Measurements from ENCODE around the gene LIMS1. TPM values are rescaled to one million over a fixed set of nuclear protein-coding genes. Genes with fewer than 3 reads are reported as not detected.
A peak's percentile ranks its signal among the peaks of the same experiment; 100 is the strongest.
"Not testable (repeated sequence)": the region's sequence is repeated elsewhere in the genome, so short reads cannot be mapped to it uniquely, and the experiment has no call there.

LIMS1 gene
- total RNA-seq, 2 donors from 2014 or later, result 141 to 233 TPM

GRCh38 chr2:108688818-108689756, 154.8 kb downstream of the LIMS1 start:
- not testable (repeated sequence) for H3K36me3 Mint-ChIP-seq (ENCODE audit: low read depth); H3K27ac Mint-ChIP-seq; H3K4me1 Mint-ChIP-seq

GRCh38 chr2:108690001-108690400, 155.7 kb downstream of the LIMS1 start:
- not testable (repeated sequence) for H3K4me1 Mint-ChIP-seq; H3K27ac Mint-ChIP-seq; H3K27me3 Mint-ChIP-seq; H3K36me3 Mint-ChIP-seq (ENCODE audit: low read depth); H3K9me3 ChIP-seq (ENCODE audit: control insufficient read depth, low read length, poor library complexity, severe bottlenecking); H3K4me3 Mint-ChIP-seq; DNase-seq
- ATAC-seq, result peak; percentile 68

More at GRCh38 chr2:108688818-108689756, 154.8 kb downstream of the LIMS1 start:
- H3K27me3 Mint-ChIP-seq; ATAC-seq; DNase-seq; H3K9me3 ChIP-seq (ENCODE audit: control insufficient read depth, low read length, poor library complexity, severe bottlenecking); H3K4me3 Mint-ChIP-seq: not testable (repeated sequence)

- H3K27me3 Mint-ChIP-seq, result no peaks in the 10 kb centered on the region
- no peak overlapping the region for H3K27ac Mint-ChIP-seq
- no peaks in the 10 kb centered on the region for H3K36me3 Mint-ChIP-seq (ENCODE audit: low read depth)
- no peaks in the 10 kb centered on the region for H3K9me3 ChIP-seq (ENCODE audit: control insufficient read depth, low read length, poor library complexity, severe bottlenecking)
- no peak for ATAC-seq
- no peak for DNase-seq
- no peak overlapping the region for H3K4me3 Mint-ChIP-seq
- H3K4me1 Mint-ChIP-seq, result no peaks in the 10 kb centered on the region
Observed at GRCh38 chr2:108691447-108691846, 157.2 kb downstream of the LIMS1 start.

GRCh38 chr2:108701208-108701607, 166.9 kb downstream of the LIMS1 start:
- Mint-ChIP-seq H3K27ac (no peak overlapping the region), H3K36me3 (ENCODE audit: low read depth) (no peaks in the 10 kb centered on the region), H3K27me3 (no peaks in the 10 kb centered on the region), H3K4me3 (no peak overlapping the region), H3K4me1 (no peaks in the 10 kb centered on the region)
- H3K9me3 ChIP-seq (ENCODE audit: control insufficient read depth, low read length, poor library complexity, severe bottlenecking), result no peaks in the 10 kb centered on the region
- DNase-seq (no peak), ATAC-seq (no peak)

- no peak overlapping the region for H3K4me3 Mint-ChIP-seq
- DNase-seq (no peak), ATAC-seq (no peak)
- no peaks in the 10 kb centered on the region for H3K4me1 Mint-ChIP-seq
- H3K27me3 Mint-ChIP-seq, result no peaks in the 10 kb centered on the region
- H3K36me3 Mint-ChIP-seq (ENCODE audit: low read depth), result no peaks in the 10 kb centered on the region
- H3K9me3 ChIP-seq (ENCODE audit: control insufficient read depth, low read length, poor library complexity, severe bottlenecking), result no peaks in the 10 kb centered on the region
- no peak overlapping the region for H3K27ac Mint-ChIP-seq
Observed at GRCh38 chr2:108701806-108702205, 167.5 kb downstream of the LIMS1 start.

- Mint-ChIP-seq H3K4me3 (no peak overlapping the region), H3K4me1 (no peaks in the 10 kb centered on the region), H3K27ac (no peak overlapping the region), H3K36me3 (ENCODE audit: low read depth) (no peaks in the 10 kb centered on the region), H3K27me3 (no peaks in the 10 kb centered on the region)
- ATAC-seq (no peak), DNase-seq (no peak)
- H3K9me3 ChIP-seq (ENCODE audit: control insufficient read depth, low read length, poor library complexity, severe bottlenecking), result no peaks in the 10 kb centered on the region
Observed at GRCh38 chr2:108704871-108705270, 170.6 kb downstream of the LIMS1 start.

GRCh38 chr2:108707300-108707699, 173.0 kb downstream of the LIMS1 start:
- no peak overlapping the region for H3K4me3 Mint-ChIP-seq
- no peaks in the 10 kb centered on the region for H3K27me3 Mint-ChIP-seq
- H3K36me3 Mint-ChIP-seq (ENCODE audit: low read depth), result no peaks in the 10 kb centered on the region
- no peak for ATAC-seq
- no peak overlapping the region for H3K27ac Mint-ChIP-seq
- DNase-seq, result no peak
- H3K4me1 Mint-ChIP-seq, result no peaks in the 10 kb centered on the region
- no peaks in the 10 kb centered on the region for H3K9me3 ChIP-seq (ENCODE audit: control insufficient read depth, low read length, poor library complexity, severe bottlenecking)

- H3K27ac Mint-ChIP-seq, result not testable (repeated sequence)
Observed at GRCh38 chr2:108716971-108717370, 182.7 kb downstream of the LIMS1 start.

GRCh38 chr2:108719149-108720044, 185.1 kb downstream of the LIMS1 start, which contains the start of gene RANBP2:
TSS of gene RANBP2 (plus strand) at chr2:108719482. CDS start at chr2:108719607, 125 bp downstream.
- H3K36me3 Mint-ChIP-seq (ENCODE audit: low read depth), result no peaks in the 10 kb centered on the region
- H3K4me1 Mint-ChIP-seq, result peaks cover 17% of the 10 kb centered on the region
- H3K9me3 ChIP-seq (ENCODE audit: control insufficient read depth, low read length, poor library complexity, severe bottlenecking), result no peaks in the 10 kb centered on the region
- peak within 1 kb of the TSS; percentile 96 for H3K4me3 Mint-ChIP-seq
- peak; percentile 93 for ATAC-seq
- DNase-seq, result peak; percentile 85 to 87 (median 87)
- no peaks in the 10 kb centered on the region for H3K27me3 Mint-ChIP-seq
- peak within 1 kb of the TSS; percentile 98 for H3K27ac Mint-ChIP-seq

More at GRCh38 chr2:108716971-108717370, 182.7 kb downstream of the LIMS1 start:
- ATAC-seq; H3K9me3 ChIP-seq (ENCODE audit: control insufficient read depth, low read length, poor library complexity, severe bottlenecking); H3K4me3 Mint-ChIP-seq; DNase-seq; H3K4me1 Mint-ChIP-seq; H3K36me3 Mint-ChIP-seq (ENCODE audit: low read depth); H3K27me3 Mint-ChIP-seq: not testable (repeated sequence)

- not testable (repeated sequence) for ATAC-seq; DNase-seq; H3K36me3 Mint-ChIP-seq (ENCODE audit: low read depth); H3K27me3 Mint-ChIP-seq; H3K9me3 ChIP-seq (ENCODE audit: control insufficient read depth, low read length, poor library complexity, severe bottlenecking)
- Mint-ChIP-seq H3K27ac (peak overlapping the region; percentile 21), H3K4me3 (peak overlapping the region; percentile 9), H3K4me1 (peaks cover 30% of the 10 kb centered on the region)
Observed at GRCh38 chr2:108726048-108726447, 191.8 kb downstream of the LIMS1 start.

- H3K4me3 Mint-ChIP-seq; H3K4me1 Mint-ChIP-seq; H3K36me3 Mint-ChIP-seq (ENCODE audit: low read depth): not testable (repeated sequence)
Observed at GRCh38 chr2:108734656-108735055, 200.4 kb downstream of the LIMS1 start.

More at GRCh38 chr2:108734656-108735055, 200.4 kb downstream of the LIMS1 start:
- H3K27ac Mint-ChIP-seq, result peak overlapping the region; percentile 61
- ATAC-seq; H3K27me3 Mint-ChIP-seq; H3K9me3 ChIP-seq (ENCODE audit: control insufficient read depth, low read length, poor library complexity, severe bottlenecking); DNase-seq: not testable (repeated sequence)
